ENCODE data around the gene HACD2. TPM values are rescaled to one million over a fixed set of nuclear protein-coding genes. Genes with fewer than 3 reads are reported as not detected.
A peak's percentile ranks its signal among the peaks of the same experiment; 100 is the strongest.

The HACD2 gene
- total and polyA plus RNA-seq, 4 donors = 8.8 to 17.2 (median 12.8) TPM

GRCh38 chr3:123586968-123587367 lies 2.1 kb upstream of the HACD2 start:
- DNase-seq (no peak), ATAC-seq (ENCODE audit: low FRiP score) (no peak)
- no peak overlapping the region for H3K4me3 ChIP-seq (ENCODE audit: low read length in 2 of 2)
- H3K27ac ChIP-seq (ENCODE audit: low read depth in 1 of 2, low read length in 2 of 2) = no peak overlapping the region
- H3K36me3 ChIP-seq (ENCODE audit: control insufficient read depth in 1 of 2, insufficient read depth in 2 of 2, low read length in 1 of 2) = no peaks in the 10 kb centered on the region
- 85% methylated on average over 2 of the region's 2 CpGs for WGBS, 2 donors
- no peaks in the 10 kb centered on the region for H3K4me1 ChIP-seq (ENCODE audit: control insufficient read depth in 1 of 2, insufficient read depth in 2 of 2, low read length in 2 of 2)
- intact Hi-C loops (cut with DNase I) = no loop called here
- H3K9me3 ChIP-seq (ENCODE audit: control insufficient read depth, low read length) = no peaks in the 10 kb centered on the region
- no peaks in the 10 kb centered on the region for H3K27me3 ChIP-seq (ENCODE audit: control insufficient read depth in 1 of 2, insufficient read depth in 2 of 2, low read length in 1 of 2)

DNA sequence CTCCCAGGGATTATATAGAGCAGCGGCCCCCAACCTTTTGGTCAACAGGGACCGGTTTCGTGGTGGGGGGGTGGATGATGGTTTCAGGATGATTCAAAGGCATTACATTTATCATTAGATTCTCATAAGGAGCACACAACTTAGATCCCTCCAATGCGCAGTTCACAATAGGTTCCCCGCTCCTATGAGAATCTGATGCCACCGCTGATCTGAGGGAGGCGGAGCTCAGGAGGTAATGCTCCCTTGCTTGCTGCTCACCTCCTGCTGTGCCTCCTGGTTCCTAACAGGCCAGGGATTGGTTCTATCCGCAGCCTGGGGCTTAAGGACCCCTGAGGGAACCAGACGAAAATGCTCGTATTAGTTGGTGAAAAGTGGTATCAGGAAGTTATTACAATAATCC lies 1.3 kb upstream of the HACD2 start:
- intact Hi-C loops (cut with DNase I) = no loop called here
- Histone ChIP-seq H3K4me3 (ENCODE audit: low read length in 2 of 2) (peak overlapping the region; percentile 64 to 74), H3K27me3 (ENCODE audit: control insufficient read depth in 1 of 2, insufficient read depth in 2 of 2, low read length in 1 of 2) (no peaks in the 10 kb centered on the region), H3K27ac (ENCODE audit: low read depth in 1 of 2, low read length in 2 of 2) (no peak overlapping the region), H3K36me3 (ENCODE audit: control insufficient read depth in 1 of 2, insufficient read depth in 2 of 2, low read length in 1 of 2) (no peaks in the 10 kb centered on the region), H3K4me1 (ENCODE audit: control insufficient read depth in 1 of 2, insufficient read depth in 2 of 2, low read length in 2 of 2) (no peaks in the 10 kb centered on the region), H3K9me3 (ENCODE audit: control insufficient read depth, low read length) (no peaks in the 10 kb centered on the region)
- 7% methylated on average over 10 of the region's 10 CpGs for whole genome bisulfite sequencing, 2 donors
- peak in 1 of 2 donors; percentile 43 for DNase-seq
- ATAC-seq (ENCODE audit: low FRiP score) = no peak

DNA sequence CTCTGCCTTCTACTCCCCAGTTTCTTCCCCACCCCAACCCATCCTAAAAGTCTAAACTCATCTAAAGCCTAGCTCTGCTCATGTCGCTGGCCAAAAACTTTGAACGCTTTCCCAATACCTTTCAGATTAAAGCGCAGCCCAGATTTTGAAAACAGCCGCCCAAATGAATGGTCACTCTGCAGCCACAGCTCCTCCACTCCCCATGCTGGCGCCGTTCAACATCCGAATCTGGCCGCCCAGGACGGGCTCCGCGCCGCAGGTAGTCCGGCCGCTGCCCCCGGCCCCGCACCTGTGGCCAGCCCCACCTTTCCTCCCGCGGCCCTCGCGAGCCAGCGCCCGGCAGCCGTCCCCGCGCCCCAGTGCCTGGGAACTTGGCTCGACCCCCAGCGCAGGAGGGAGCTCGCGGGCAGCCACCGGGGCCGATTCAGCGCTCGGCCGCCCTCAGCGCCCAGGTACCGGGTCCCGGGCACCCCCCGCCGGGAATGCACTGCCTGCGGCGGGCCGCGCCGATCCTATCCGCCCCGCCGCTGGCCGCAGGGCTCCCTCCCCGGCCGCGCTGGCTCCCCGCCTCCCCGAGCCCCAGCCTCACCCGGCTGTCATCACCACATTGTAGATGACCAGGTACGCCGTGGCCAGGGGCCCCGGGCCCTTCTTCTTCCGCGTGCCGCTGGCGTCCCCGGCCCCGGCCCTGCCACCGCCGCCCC lies 417 bp downstream of the HACD2 start:
- ATAC-seq (ENCODE audit: low FRiP score) (peak; percentile 67), DNase-seq (peak in 1 of 2 donors; percentile 86)
- Histone ChIP-seq H3K27me3 (ENCODE audit: control insufficient read depth in 1 of 2, insufficient read depth in 2 of 2, low read length in 1 of 2) (no peaks in the 10 kb centered on the region), H3K36me3 (ENCODE audit: control insufficient read depth in 1 of 2, insufficient read depth in 2 of 2, low read length in 1 of 2) (no peaks in the 10 kb centered on the region), H3K27ac (ENCODE audit: low read depth in 1 of 2, low read length in 2 of 2) (peak overlapping the region in 1 of 2 donors; percentile 22), H3K9me3 (ENCODE audit: control insufficient read depth, low read length) (no peaks in the 10 kb centered on the region), H3K4me1 (ENCODE audit: control insufficient read depth in 1 of 2, insufficient read depth in 2 of 2, low read length in 2 of 2) (no peaks in the 10 kb centered on the region), H3K4me3 (ENCODE audit: low read length in 2 of 2) (peak overlapping the region; percentile 68 to 97)
- WGBS, 2 donors = 0 to 1% methylated on average over 61 to 65 of the region's 65 CpGs
- intact Hi-C loops (cut with DNase I) = no loop called here

- no peaks in the 10 kb centered on the region for H3K36me3 ChIP-seq (ENCODE audit: control insufficient read depth in 1 of 2, insufficient read depth in 2 of 2, low read length in 1 of 2)
- intact Hi-C loops (cut with DNase I) = no loop called here
- no peak overlapping the region for H3K27ac ChIP-seq (ENCODE audit: low read depth in 1 of 2, low read length in 2 of 2)
- no peaks in the 10 kb centered on the region for H3K4me1 ChIP-seq (ENCODE audit: control insufficient read depth in 1 of 2, insufficient read depth in 2 of 2, low read length in 2 of 2)
- ATAC-seq (ENCODE audit: low FRiP score) = no peak
- no peak for DNase-seq
- H3K4me3 ChIP-seq (ENCODE audit: low read length in 2 of 2) = no peak overlapping the region
- H3K27me3 ChIP-seq (ENCODE audit: control insufficient read depth in 1 of 2, insufficient read depth in 2 of 2, low read length in 1 of 2) = no peaks in the 10 kb centered on the region
- WGBS, 2 donors = 59 to 62% methylated on average over 3 of the region's 3 CpGs
- H3K9me3 ChIP-seq (ENCODE audit: control insufficient read depth, low read length) = no peaks in the 10 kb centered on the region
Measured at GRCh38 chr3:123583561-123583960, 1.3 kb downstream of the HACD2 start.

DNA sequence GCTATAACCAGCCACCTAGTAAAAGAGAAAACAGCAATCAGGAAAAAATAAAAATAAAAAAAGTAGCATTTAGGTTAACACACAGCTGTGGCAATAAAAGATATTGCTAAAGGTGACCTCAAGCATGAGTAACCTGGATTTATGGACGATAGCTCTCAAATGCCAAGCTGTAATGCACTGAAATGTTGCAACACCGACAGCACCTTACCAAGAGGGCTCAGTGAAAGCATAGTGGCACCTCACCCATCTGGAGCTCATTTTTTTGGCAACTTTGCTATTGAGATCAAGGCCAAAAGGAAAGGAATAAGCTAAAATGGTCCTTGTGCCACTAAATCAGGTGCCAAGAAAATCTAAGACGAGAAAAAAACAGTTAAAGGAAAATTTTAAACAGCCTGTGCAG lies 2.5 kb downstream of the HACD2 start:
- H3K27ac ChIP-seq (ENCODE audit: low read depth in 1 of 2, low read length in 2 of 2) = no peak overlapping the region
- ATAC-seq (ENCODE audit: low FRiP score) (no peak), DNase-seq (no peak)
- WGBS, 2 donors = 15 to 25% methylated on average over 3 of the region's 3 CpGs
- H3K4me3 ChIP-seq (ENCODE audit: low read length in 2 of 2) = no peak overlapping the region
- H3K4me1 ChIP-seq (ENCODE audit: control insufficient read depth in 1 of 2, insufficient read depth in 2 of 2, low read length in 2 of 2) = no peaks in the 10 kb centered on the region
- H3K36me3 ChIP-seq (ENCODE audit: control insufficient read depth in 1 of 2, insufficient read depth in 2 of 2, low read length in 1 of 2) = no peaks in the 10 kb centered on the region
- intact Hi-C loops (cut with DNase I) = no loop called here
- H3K9me3 ChIP-seq (ENCODE audit: control insufficient read depth, low read length) = no peaks in the 10 kb centered on the region
- H3K27me3 ChIP-seq (ENCODE audit: control insufficient read depth in 1 of 2, insufficient read depth in 2 of 2, low read length in 1 of 2) = no peaks in the 10 kb centered on the region

DNA sequence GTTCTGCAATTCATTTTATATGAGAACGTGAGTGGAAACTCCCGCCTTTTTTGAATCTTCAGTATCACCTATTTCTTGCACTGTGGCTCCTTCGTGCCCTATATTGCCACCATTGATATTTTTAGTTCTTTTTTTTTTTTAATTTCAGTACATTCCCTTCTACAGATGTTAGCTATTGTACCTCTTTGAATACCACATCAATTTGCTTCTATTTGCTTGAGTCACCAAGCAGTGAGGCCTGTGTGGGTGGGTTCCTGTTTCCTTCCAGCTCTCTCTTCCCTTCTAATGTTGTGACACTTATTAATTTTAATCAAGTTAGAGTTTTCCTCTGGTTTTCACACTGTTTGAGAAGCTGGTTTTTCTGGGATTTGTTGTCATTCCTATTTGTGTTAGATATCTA lies 8.7 kb downstream of the HACD2 start:
- Histone ChIP-seq H3K27ac (ENCODE audit: low read depth in 1 of 2, low read length in 2 of 2) (no peak overlapping the region), H3K9me3 (ENCODE audit: control insufficient read depth, low read length) (no peaks in the 10 kb centered on the region), H3K36me3 (ENCODE audit: control insufficient read depth in 1 of 2, insufficient read depth in 2 of 2, low read length in 1 of 2) (no peaks in the 10 kb centered on the region), H3K27me3 (ENCODE audit: control insufficient read depth in 1 of 2, insufficient read depth in 2 of 2, low read length in 1 of 2) (no peaks in the 10 kb centered on the region), H3K4me1 (ENCODE audit: control insufficient read depth in 1 of 2, insufficient read depth in 2 of 2, low read length in 2 of 2) (no peaks in the 10 kb centered on the region), H3K4me3 (ENCODE audit: low read length in 2 of 2) (no peak overlapping the region)
- WGBS, 2 donors = 80 to 81% methylated on average over 3 of the region's 3 CpGs
- ATAC-seq (ENCODE audit: low FRiP score) = no peak
- intact Hi-C loops (cut with DNase I) = no loop called here
- DNase-seq = no peak

- H3K36me3 ChIP-seq (ENCODE audit: control insufficient read depth in 1 of 2, insufficient read depth in 2 of 2, low read length in 1 of 2) = no peaks in the 10 kb centered on the region
- no peaks in the 10 kb centered on the region for H3K27me3 ChIP-seq (ENCODE audit: control insufficient read depth in 1 of 2, insufficient read depth in 2 of 2, low read length in 1 of 2)
- no peaks in the 10 kb centered on the region for H3K4me1 ChIP-seq (ENCODE audit: control insufficient read depth in 1 of 2, insufficient read depth in 2 of 2, low read length in 2 of 2)
- H3K27ac ChIP-seq (ENCODE audit: low read depth in 1 of 2, low read length in 2 of 2) = no peak overlapping the region
- no peak overlapping the region for H3K4me3 ChIP-seq (ENCODE audit: low read length in 2 of 2)
- H3K9me3 ChIP-seq (ENCODE audit: control insufficient read depth, low read length) = no peaks in the 10 kb centered on the region
- intact Hi-C loops (cut with DNase I) = no loop called here
- DNase-seq = no peak
- no peak for ATAC-seq (ENCODE audit: low FRiP score)
- 95 to 97% methylated on average over 2 of the region's 2 CpGs for WGBS, 2 donors
Measured at GRCh38 chr3:123571973-123572365, 12.9 kb downstream of the HACD2 start.

GRCh38 chr3:123571264-123571972 lies 13.4 kb downstream of the HACD2 start:
- WGBS, 2 donors = 70% methylated on average over 4 of the region's 4 CpGs
- ATAC-seq (ENCODE audit: low FRiP score) = no peak
- intact Hi-C loops (cut with DNase I) = no loop called here
- Histone ChIP-seq H3K27ac (ENCODE audit: low read depth in 1 of 2, low read length in 2 of 2) (no peak overlapping the region), H3K9me3 (ENCODE audit: control insufficient read depth, low read length) (no peaks in the 10 kb centered on the region), H3K27me3 (ENCODE audit: control insufficient read depth in 1 of 2, insufficient read depth in 2 of 2, low read length in 1 of 2) (no peaks in the 10 kb centered on the region), H3K4me1 (ENCODE audit: control insufficient read depth in 1 of 2, insufficient read depth in 2 of 2, low read length in 2 of 2) (no peaks in the 10 kb centered on the region), H3K36me3 (ENCODE audit: control insufficient read depth in 1 of 2, insufficient read depth in 2 of 2, low read length in 1 of 2) (no peaks in the 10 kb centered on the region), H3K4me3 (ENCODE audit: low read length in 2 of 2) (no peak overlapping the region)
- peak in 1 of 2 donors; percentile 66 for DNase-seq

- intact Hi-C loops (cut with DNase I) = no loop called here
- H3K27me3 ChIP-seq (ENCODE audit: control insufficient read depth in 1 of 2, insufficient read depth in 2 of 2, low read length in 1 of 2) = no peaks in the 10 kb centered on the region
- no peak for ATAC-seq (ENCODE audit: low FRiP score)
- no peak overlapping the region for H3K4me3 ChIP-seq (ENCODE audit: low read length in 2 of 2)
- no peak for DNase-seq
- no peak overlapping the region for H3K27ac ChIP-seq (ENCODE audit: low read depth in 1 of 2, low read length in 2 of 2)
- no peaks in the 10 kb centered on the region for H3K9me3 ChIP-seq (ENCODE audit: control insufficient read depth, low read length)
- H3K4me1 ChIP-seq (ENCODE audit: control insufficient read depth in 1 of 2, insufficient read depth in 2 of 2, low read length in 2 of 2) = no peaks in the 10 kb centered on the region
- H3K36me3 ChIP-seq (ENCODE audit: control insufficient read depth in 1 of 2, insufficient read depth in 2 of 2, low read length in 1 of 2) = peaks cover 0 to 2% of the 10 kb centered on the region in 2 donors
Measured at GRCh38 chr3:123568875-123569274, 16.0 kb downstream of the HACD2 start.
